Activated CD8-positive, alpha-beta T cell treated with anti-CD3 and anti-CD28 coated beads for 36 hours (primary cell): ENCODE measurements around the gene ANP32D. TPM values are rescaled to one million over a fixed set of nuclear protein-coding genes. Genes with fewer than 3 reads are reported as not detected.
"Not testable (repeated sequence)": the region's sequence is repeated elsewhere in the genome, so short reads cannot be mapped to it uniquely, and the experiment has no call there.

Experiments
- ATAC-seq: fragments of 200-7000 bp; cut with Tn5 transposase; one replicate; pipeline ENCODE4 v1.10.0; 2021; ENCODE audit warnings: mild to moderate bottlenecking, moderate library complexity
- CTCF ChIA-PET: fragments of 350-600 bp; sonication (Branson Sonifier 250); formaldehyde crosslinking; loops from one replicate; lab custom pipeline; 2021; ENCODE audit warnings: antibody characterized with exemption; lab: Charles Lee
- POLR2A ChIA-PET: fragments of 350-600 bp; sonication (Branson Sonifier 250); formaldehyde crosslinking; loops from one replicate; lab custom pipeline; 2021; ENCODE audit warnings: antibody characterized with exemption; lab: Charles Lee
- DNase-seq: peaks from one replicate; pipeline ENCODE4 v3.0.0-alpha.2; 2020
- H3K27ac Mint-ChIP-seq: one replicate; pipeline ENCODE4 v1.8.0; 2021; ENCODE audit warnings: mild to moderate bottlenecking, mixed read lengths
- H3K27me3 Mint-ChIP-seq: one replicate; pipeline ENCODE4 v1.8.0; 2021; ENCODE audit warnings: mixed read lengths
- H3K36me3 Mint-ChIP-seq: one replicate; pipeline ENCODE4 v1.8.0; 2021; ENCODE audit warnings: low read depth, mixed read lengths
- H3K4me1 Mint-ChIP-seq: one replicate; pipeline ENCODE4 v1.8.0; 2021; ENCODE audit warnings: low read depth, mixed read lengths
- H3K4me3 Mint-ChIP-seq: one replicate; pipeline ENCODE4 v1.8.0; 2021; ENCODE audit warnings: mild to moderate bottlenecking, moderate library complexity, mixed read lengths
- H3K9me3 Mint-ChIP-seq: one replicate; pipeline ENCODE4 v1.8.0; 2021; ENCODE audit warnings: mixed read lengths
- intact Hi-C: fragments of 100-400 bp; cut with micrococcal nuclease; formaldehyde crosslinking; loops from one replicate; pipeline ENCODE4 v1.10.0; 2022
- total RNA-seq, 2 experiments: library from RNA; stranded (reverse); gene quantifications; one replicate each; pipeline ENCODE4 v1.2.3, GENCODE V29; 2021
- TF ChIP-seq, protein P1 (sequence below): fragments of 200-600 bp; IDR thresholded peaks from one replicate; pipeline ENCODE4 v1.8.0; 2022; ENCODE audit warnings: antibody characterized with exemption, mild to moderate bottlenecking

ANP32D gene
- total RNA-seq, 2 experiments from 2014 or later: not detected

DNA sequence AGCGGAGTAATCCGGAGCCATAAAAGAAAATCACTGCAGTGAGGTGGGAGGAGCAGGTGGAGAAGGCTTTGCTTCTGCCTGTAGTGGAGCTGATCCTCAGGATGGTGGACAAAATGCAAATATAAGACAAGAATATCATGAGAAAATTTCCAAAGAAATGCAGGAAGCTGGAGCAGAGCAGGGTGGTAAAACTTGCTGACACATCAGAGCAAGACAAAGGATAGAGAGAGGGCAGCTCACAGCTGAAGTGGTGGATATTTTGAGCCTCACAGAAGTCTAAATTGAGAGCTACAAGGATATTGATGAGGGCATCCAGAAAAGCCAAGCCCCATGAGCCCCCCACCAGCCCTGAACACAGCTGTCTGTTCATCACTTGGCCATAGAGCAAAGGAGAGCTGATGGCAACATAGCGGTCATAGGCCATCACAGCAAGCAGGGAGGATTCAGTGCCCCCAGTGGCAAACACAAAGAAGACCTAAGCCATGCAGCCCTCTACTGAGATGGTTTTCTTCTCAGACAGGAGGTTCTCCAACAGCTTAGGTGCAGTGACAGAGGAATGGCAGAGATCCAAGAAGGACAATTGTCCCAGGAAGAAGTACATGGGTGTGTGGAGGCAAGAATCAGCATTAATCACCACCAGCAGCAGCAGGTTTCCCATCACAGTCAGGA, 30.0 kb upstream of the ANP32D start:
- no peak overlapping the region for H3K4me3 Mint-ChIP-seq
- CTCF ChIA-PET: interaction anchor here (1.0 to 1.3 kb wide), 3 partner anchors 13 to 321 kb away, joined by 3 to 4 read pairs (median 4); no protein-coding TSS in a partner anchor
- peak; percentile 3 for DNase-seq
- TF ChIP-seq, protein P1, sequence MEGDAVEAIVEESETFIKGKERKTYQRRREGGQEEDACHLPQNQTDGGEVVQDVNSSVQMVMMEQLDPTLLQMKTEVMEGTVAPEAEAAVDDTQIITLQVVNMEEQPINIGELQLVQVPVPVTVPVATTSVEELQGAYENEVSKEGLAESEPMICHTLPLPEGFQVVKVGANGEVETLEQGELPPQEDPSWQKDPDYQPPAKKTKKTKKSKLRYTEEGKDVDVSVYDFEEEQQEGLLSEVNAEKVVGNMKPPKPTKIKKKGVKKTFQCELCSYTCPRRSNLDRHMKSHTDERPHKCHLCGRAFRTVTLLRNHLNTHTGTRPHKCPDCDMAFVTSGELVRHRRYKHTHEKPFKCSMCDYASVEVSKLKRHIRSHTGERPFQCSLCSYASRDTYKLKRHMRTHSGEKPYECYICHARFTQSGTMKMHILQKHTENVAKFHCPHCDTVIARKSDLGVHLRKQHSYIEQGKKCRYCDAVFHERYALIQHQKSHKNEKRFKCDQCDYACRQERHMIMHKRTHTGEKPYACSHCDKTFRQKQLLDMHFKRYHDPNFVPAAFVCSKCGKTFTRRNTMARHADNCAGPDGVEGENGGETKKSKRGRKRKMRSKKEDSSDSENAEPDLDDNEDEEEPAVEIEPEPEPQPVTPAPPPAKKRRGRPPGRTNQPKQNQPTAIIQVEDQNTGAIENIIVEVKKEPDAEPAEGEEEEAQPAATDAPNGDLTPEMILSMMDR: no peak
- peaks cover 11% of the 10 kb centered on the region for H3K4me1 Mint-ChIP-seq
- intact Hi-C loops: no loop called here
- H3K27me3 Mint-ChIP-seq: no peaks in the 10 kb centered on the region
- H3K27ac Mint-ChIP-seq: no peak overlapping the region
- no peak for ATAC-seq
- POLR2A ChIA-PET: interaction anchor here (0.6 kb wide), 1 partner anchor 221 kb away, joined by 5 read pairs; no protein-coding TSS in a partner anchor
- no peaks in the 10 kb centered on the region for H3K36me3 Mint-ChIP-seq
- no peaks in the 10 kb centered on the region for H3K9me3 Mint-ChIP-seq

DNA sequence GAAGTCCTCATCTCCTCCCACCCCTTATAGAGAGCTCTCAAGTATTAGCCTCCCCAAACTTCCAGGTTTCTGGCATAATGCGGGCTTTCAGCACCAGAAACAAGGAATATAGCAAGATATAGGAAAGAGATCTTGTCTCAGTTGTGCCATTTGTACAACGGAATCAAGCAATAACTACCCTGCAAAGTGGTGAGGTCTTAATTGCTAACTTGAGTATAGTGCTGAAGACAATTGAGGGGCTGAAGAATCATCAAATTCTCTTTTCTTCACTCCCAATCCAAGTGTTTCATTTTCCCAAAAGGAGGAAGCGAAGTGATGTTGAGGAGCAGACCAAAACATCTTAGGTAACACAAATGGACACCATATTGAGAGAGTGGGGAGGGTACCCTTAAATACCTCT, 26.8 kb upstream of the ANP32D start:
- Mint-ChIP-seq H3K4me3 (no peak overlapping the region), H3K27me3 (peaks cover 3% of the 10 kb centered on the region), H3K9me3 (peaks cover 8% of the 10 kb centered on the region), H3K36me3 (no peaks in the 10 kb centered on the region), H3K27ac (no peak overlapping the region), H3K4me1 (peaks cover 11% of the 10 kb centered on the region)
- intact Hi-C loops: no loop called here
- ChIA-PET POLR2A (no interaction called here), CTCF (interaction anchor here (0.9 to 1.2 kb wide), 3 partner anchors 11 to 173 kb away, joined by 4 read pairs; no protein-coding TSS in a partner anchor)
- DNase-seq: no peak
- no peak for ATAC-seq
- TF ChIP-seq, protein P1: no peak

DNA sequence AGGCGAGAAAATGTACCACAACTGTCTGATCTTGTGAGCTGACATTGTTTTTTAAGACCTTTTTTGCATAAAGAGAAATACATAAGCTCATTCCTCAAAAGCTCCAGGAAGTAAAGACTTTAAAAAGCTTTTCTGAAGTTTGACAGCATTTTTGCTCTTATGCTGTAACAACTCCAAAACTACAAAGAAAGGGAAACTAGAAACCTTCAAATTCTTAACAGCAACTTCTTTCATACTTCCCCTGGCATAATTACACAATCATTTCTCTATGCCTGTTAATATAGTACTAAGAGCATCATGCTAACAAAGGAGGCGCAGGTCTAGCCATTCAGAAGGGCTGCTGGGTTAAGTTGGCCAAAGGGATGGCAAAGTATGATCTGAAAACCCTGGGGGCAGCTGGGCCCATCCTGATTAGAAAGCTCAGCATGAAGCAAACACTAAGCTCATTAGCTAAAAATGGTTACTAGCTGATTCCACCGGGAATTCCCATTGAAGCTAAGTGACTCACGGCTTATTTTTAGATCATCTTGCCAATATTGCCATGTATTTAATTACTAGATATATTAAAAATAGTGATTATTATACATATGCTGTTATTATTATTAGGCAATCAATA, 26.1 kb upstream of the ANP32D start:
- ATAC-seq: no peak
- Mint-ChIP-seq H3K4me3 (no peak overlapping the region), H3K27me3 (peaks cover 4% of the 10 kb centered on the region), H3K27ac (no peak overlapping the region), H3K36me3 (no peaks in the 10 kb centered on the region), H3K4me1 (peaks cover 11% of the 10 kb centered on the region), H3K9me3 (peaks cover 8% of the 10 kb centered on the region)
- intact Hi-C loops: no loop called here
- CTCF ChIA-PET: interaction anchor here (0.9 to 1.2 kb wide), 3 partner anchors 10 to 173 kb away, joined by 4 read pairs; no protein-coding TSS in a partner anchor
- TF ChIP-seq, protein P1: no peak
- no peak for DNase-seq
- POLR2A ChIA-PET: no interaction called here

DNA sequence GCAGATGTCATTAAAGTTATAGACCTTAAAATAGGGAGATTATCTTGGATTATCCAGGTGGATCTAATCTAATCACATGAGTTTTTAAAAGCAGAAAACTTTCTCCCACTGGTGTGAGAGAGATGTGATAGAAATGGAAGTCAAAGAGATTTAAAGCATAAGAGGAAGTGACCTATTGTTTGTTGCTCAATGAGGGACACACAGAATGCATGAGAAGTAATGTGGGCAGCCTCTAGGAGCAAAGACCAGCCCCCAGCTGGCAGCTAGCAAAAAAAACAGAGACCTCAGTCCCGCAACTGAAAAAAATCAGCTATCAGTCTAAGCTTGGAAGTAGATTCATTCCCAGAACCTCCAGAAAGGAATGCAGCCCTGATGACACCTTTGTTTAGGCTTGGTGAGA, 24.6 kb upstream of the ANP32D start:
- Mint-ChIP-seq H3K27ac (no peak overlapping the region), H3K4me1 (peaks cover 11% of the 10 kb centered on the region), H3K36me3 (no peaks in the 10 kb centered on the region), H3K9me3 (peaks cover 8% of the 10 kb centered on the region), H3K4me3 (no peak overlapping the region), H3K27me3 (peaks cover 4% of the 10 kb centered on the region)
- TF ChIP-seq, protein P1: no peak
- ChIA-PET POLR2A (no interaction called here), CTCF (interaction anchor here (1.1 kb wide), 1 partner anchor 34 kb away, joined by 3 read pairs; no protein-coding TSS in a partner anchor)
- ATAC-seq: no peak
- intact Hi-C loops: no loop called here
- DNase-seq: no peak

DNA sequence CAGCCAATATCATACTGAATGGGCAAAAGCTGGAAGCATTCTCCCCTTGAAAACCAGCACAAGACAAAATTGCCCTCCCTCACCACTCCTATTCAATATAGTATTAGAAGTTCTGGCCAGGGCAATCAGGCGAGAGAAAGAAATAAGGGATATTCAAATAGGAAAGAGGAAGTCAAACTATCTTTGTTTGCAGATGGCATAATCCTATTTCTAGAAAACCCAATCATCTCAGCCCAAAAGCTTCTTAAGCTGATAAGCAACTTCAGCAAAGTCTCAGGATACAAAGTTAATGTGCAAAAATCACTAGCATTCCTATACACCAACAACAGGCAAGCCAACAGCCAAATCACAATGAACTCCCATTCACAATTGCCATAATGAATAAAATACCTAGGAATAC, 21.0 kb upstream of the ANP32D start:
- H3K27me3 Mint-ChIP-seq: peaks cover 4% of the 10 kb centered on the region

DNA sequence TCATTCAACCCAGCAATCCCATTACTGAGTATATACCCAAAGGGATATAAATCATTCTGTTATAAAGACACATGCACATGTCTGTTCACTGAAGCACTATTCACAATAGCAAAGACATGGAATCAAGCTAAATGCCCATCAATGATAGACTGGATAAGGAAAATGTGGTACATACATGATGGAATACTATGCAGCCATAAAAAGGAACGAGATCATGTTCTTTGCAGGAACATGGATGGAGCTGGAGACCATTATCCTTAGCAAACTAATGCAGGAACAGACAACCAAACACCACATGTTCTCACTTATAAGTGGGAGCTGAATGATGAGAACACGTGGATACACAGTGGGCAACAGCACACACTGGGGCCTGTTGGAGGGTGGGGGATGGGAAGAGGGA, 19.4 kb upstream of the ANP32D start:
- H3K36me3 Mint-ChIP-seq, H3K4me1 Mint-ChIP-seq, H3K4me3 Mint-ChIP-seq, H3K27me3 Mint-ChIP-seq, H3K9me3 Mint-ChIP-seq, ATAC-seq, intact Hi-C loops, POLR2A ChIA-PET, H3K27ac Mint-ChIP-seq, DNase-seq: not testable (repeated sequence)
- CTCF ChIA-PET: interaction anchor here (1.0 to 1.5 kb wide), 2 partner anchors 166 to 264 kb away, joined by 3 to 6 read pairs; no protein-coding TSS in a partner anchor

More for the DNA sequence above, 21.0 kb upstream of the ANP32D start:
- TF ChIP-seq, protein P1: no peak
- ChIA-PET POLR2A (no interaction called here), CTCF (no interaction called here)
- H3K9me3 Mint-ChIP-seq: peaks cover 8% of the 10 kb centered on the region
- DNase-seq: no peak
- intact Hi-C loops: no loop called here
- no peak for ATAC-seq
- H3K27ac Mint-ChIP-seq: no peak overlapping the region
- no peaks in the 10 kb centered on the region for H3K36me3 Mint-ChIP-seq
- H3K4me1 Mint-ChIP-seq: no peaks in the 10 kb centered on the region
- no peak overlapping the region for H3K4me3 Mint-ChIP-seq
